Left lung (tissue), 10 donors: ENCODE data around the gene MYO18B. TPM values are rescaled to one million over a fixed set of nuclear protein-coding genes. Genes with fewer than 3 reads are reported as not detected.

Experiments used
- ATAC-seq: fragments of 200-7000 bp; cut with Tn5 transposase; one replicate; pipeline ENCODE4 v1.9.1; 2020; ENCODE audit warnings: moderate library complexity
- DNase-seq, 4 donors: peaks; one replicate each; pipeline ENCODE4 v3.0.0-alpha.2; 2013 to 2020
- H3K27ac ChIP-seq, 2 donors: fragments of 200-600 bp; sonication (generic) in 1 of 2; one replicate each; pipeline versions ENCODE4 v1.5.0 to v1.8.0; 2020 to 2021
- H3K27me3 ChIP-seq, 2 donors: fragments of 200-600 bp; sonication (generic) in 1 of 2; one replicate each; pipeline versions ENCODE4 v1.5.0 to v1.8.0; 2020 to 2021
- H3K36me3 ChIP-seq, 2 donors: fragments of 200-600 bp; sonication (generic) in 1 of 2; one replicate each; pipeline versions ENCODE4 v1.5.0 to v1.8.0; 2020 to 2021
- H3K4me1 ChIP-seq, 2 donors: fragments of 200-600 bp; one replicate each; pipeline ENCODE4 v1.8.0; 2021
- H3K4me3 ChIP-seq, 2 donors: fragments of 200-600 bp; sonication (generic) in 1 of 2; one replicate each; pipeline versions ENCODE4 v1.5.0 to v1.8.0; 2020 to 2021; ENCODE audit warnings: mild to moderate bottlenecking in 1 of 2
- H3K9me3 ChIP-seq, 2 donors: fragments of 200-600 bp; sonication (generic) in 1 of 2; one replicate each; pipeline versions ENCODE4 v1.5.0 to v1.8.0; 2020 to 2021
- CTCF ChIP-seq, 2 donors: fragments of 200-600 bp; sonication (generic) in 1 of 2; IDR thresholded peaks; one replicate each; pipeline versions ENCODE4 v1.5.0 to v1.8.0; 2021; ENCODE audit warnings: antibody characterized with exemption in 2 of 2
- intact Hi-C, 2 donors: fragments of 100-400 bp; cut with DNase I; formaldehyde crosslinking; loops; one replicate each; pipeline versions ENCODE4 v1.11.2 to v1.14.2; 2022
- polyA plus RNA-seq, 6 donors: library from polyadenylated mRNA; unstranded; fragments of 120-200 nt; gene quantifications; one replicate each; pipeline ENCODE4 v1.2.1, GENCODE V29; 2013; ENCODE audit not compliant: insufficient read length in 6 of 6
- total RNA-seq, 2 donors: library from RNA; stranded (reverse); fragmentation: NEBNext Ultra II Directional; extraction: Animal tissue kit (Norgen Biotek cat#: 25700); gene quantifications; one replicate each; pipeline ENCODE4 v1.2.1, GENCODE V29; 2021
- donor health status: DM: no; HTN: yes; CAD: no.
- donor health status: DM: no; HTN: no; CAD: no.

MYO18B gene
- total and polyA plus RNA-seq, 8 donors = 0.06 to 0.37 (median 0.15) TPM

GRCh38 chr22:26033586-26033985 is 291.6 kb downstream of the MYO18B start:
- DNase-seq = no peak
- no peaks in the 10 kb centered on the region for H3K4me1 ChIP-seq
- ATAC-seq = no peak
- no peaks in the 10 kb centered on the region for H3K36me3 ChIP-seq
- intact Hi-C loops = no loop called here
- no peak overlapping the region for H3K27ac ChIP-seq
- H3K4me3 ChIP-seq = no peak overlapping the region
- H3K27me3 ChIP-seq = peaks cover 0 to 4% of the 10 kb centered on the region in 2 donors
- TF ChIP-seq CTCF (IDR thresholded peaks at IDR 0.05) = no peak
- peaks cover 0 to 12% of the 10 kb centered on the region in 2 donors for H3K9me3 ChIP-seq

- no peak for TF ChIP-seq CTCF (IDR thresholded peaks at IDR 0.05)
- Histone ChIP-seq H3K4me1 (no peaks in the 10 kb centered on the region), H3K27ac (no peak overlapping the region), H3K9me3 (peaks cover 0 to 12% of the 10 kb centered on the region in 2 donors), H3K27me3 (peaks cover 0 to 4% of the 10 kb centered on the region in 2 donors), H3K4me3 (no peak overlapping the region), H3K36me3 (no peaks in the 10 kb centered on the region)
- no peak for DNase-seq
- intact Hi-C loops = no loop called here
- ATAC-seq = no peak
Observed at GRCh38 chr22:26035523-26035922, 293.5 kb downstream of the MYO18B start.

- TF ChIP-seq CTCF (IDR thresholded peaks at IDR 0.05) = no peak
- ATAC-seq = no peak
- H3K27ac ChIP-seq = no peak overlapping the region
- intact Hi-C loops = no loop called here
- no peak for DNase-seq
- no peaks in the 10 kb centered on the region for H3K36me3 ChIP-seq
- H3K9me3 ChIP-seq = peaks cover 0 to 12% of the 10 kb centered on the region in 2 donors
- H3K27me3 ChIP-seq = peaks cover 0 to 7% of the 10 kb centered on the region in 2 donors
- no peaks in the 10 kb centered on the region for H3K4me1 ChIP-seq
- H3K4me3 ChIP-seq = no peak overlapping the region
Observed at GRCh38 chr22:26038365-26038764, 296.4 kb downstream of the MYO18B start.

- Histone ChIP-seq H3K4me3 (no peak overlapping the region), H3K36me3 (no peaks in the 10 kb centered on the region), H3K27me3 (peaks cover 0 to 15% of the 10 kb centered on the region in 2 donors), H3K4me1 (no peaks in the 10 kb centered on the region), H3K9me3 (no peaks in the 10 kb centered on the region), H3K27ac (no peak overlapping the region)
- no peak for TF ChIP-seq CTCF (IDR thresholded peaks at IDR 0.05)
- no peak for DNase-seq
- ATAC-seq = no peak
- intact Hi-C loops = no loop called here
Observed at GRCh38 chr22:26041931-26042330, 299.9 kb downstream of the MYO18B start.

GRCh38 chr22:26043031-26043430 is 301.0 kb downstream of the MYO18B start:
- ATAC-seq (no peak), DNase-seq (no peak)
- Histone ChIP-seq H3K4me1 (no peaks in the 10 kb centered on the region), H3K4me3 (no peak overlapping the region), H3K27me3 (peaks cover 0 to 21% of the 10 kb centered on the region in 2 donors), H3K27ac (no peak overlapping the region), H3K9me3 (no peaks in the 10 kb centered on the region), H3K36me3 (no peaks in the 10 kb centered on the region)
- intact Hi-C loops = no loop called here
- TF ChIP-seq CTCF (IDR thresholded peaks at IDR 0.05) = no peak
